Osteoblast (primary cell): ENCODE data around the gene CHTOP. TPM values are rescaled to one million over a fixed set of nuclear protein-coding genes. Genes with fewer than 3 reads are reported as not detected.
A peak's percentile ranks its signal among the peaks of the same experiment; 100 is the strongest.

Experiments used
- DNase-seq: peaks from one replicate; pipeline ENCODE4 v3.0.0; 2011; ENCODE audit warnings: low spot score, mixed read lengths; ENCODE audit not compliant: insufficient read length; ENCODE audit errors: missing footprints
- H2AFZ ChIP-seq: 2 replicates; pipeline ENCODE4 v1.6.0; 2011; ENCODE audit warnings: mild to moderate bottlenecking, low read length
- H3K27ac ChIP-seq: 2 replicates; pipeline ENCODE4 v1.5.1; 2011; ENCODE audit warnings: mild to moderate bottlenecking, low read depth, low read length, moderate library complexity
- H3K27me3 ChIP-seq: 2 replicates; pipeline ENCODE4 v1.6.0; 2012; ENCODE audit warnings: mild to moderate bottlenecking, control low read depth, inconsistent platforms, low read length, moderate library complexity; ENCODE audit not compliant: insufficient read depth
- H3K36me3 ChIP-seq: 2 replicates; pipeline ENCODE4 v1.5.1; 2011; ENCODE audit warnings: mild to moderate bottlenecking, low read length, control low read depth, moderate library complexity; ENCODE audit not compliant: insufficient read depth
- H3K4me1 ChIP-seq: 2 replicates; pipeline ENCODE4 v1.5.1; 2011; ENCODE audit warnings: mild to moderate bottlenecking, low read length, control low read depth, moderate library complexity; ENCODE audit not compliant: insufficient read depth
- H3K4me2 ChIP-seq: 2 replicates; pipeline ENCODE4 v1.6.0; 2011; ENCODE audit warnings: mild to moderate bottlenecking, low read length; ENCODE audit not compliant: insufficient read depth
- H3K4me3 ChIP-seq: fragments of 200-600 bp; sonication (generic); 3 replicates; pipeline ENCODE4 v1.5.1; 2012; ENCODE audit warnings: mild to moderate bottlenecking, low read length, inconsistent platforms; ENCODE audit not compliant: insufficient read depth
- H3K79me2 ChIP-seq: 2 replicates; pipeline ENCODE4 v1.6.0; 2012; ENCODE audit warnings: mild to moderate bottlenecking, low read length, control low read depth, inconsistent platforms; ENCODE audit not compliant: insufficient read depth
- H3K9me3 ChIP-seq: 2 replicates; pipeline ENCODE4 v1.5.1; 2011; ENCODE audit warnings: low read depth, low read length, control low read depth
- H4K20me1 ChIP-seq: 2 replicates; pipeline ENCODE4 v1.6.0; 2012; ENCODE audit warnings: mild to moderate bottlenecking, low read length, control low read depth; ENCODE audit not compliant: insufficient read depth
- total RNA-seq: library from RNA; depleted of rRNA; stranded (reverse); fragments of >200 nt; gene quantifications from 2 replicates; pipeline ENCODE4 v1.2.3, GENCODE V29; 2012
- TF ChIP-seq, protein P1 (sequence below): IDR thresholded peaks from 2 replicates; pipeline ENCODE4 v1.5.1; 2011; ENCODE audit warnings: mild to moderate bottlenecking, low read depth, low read length, moderate library complexity; ENCODE audit errors: extremely low read depth

The CHTOP gene
- total RNA-seq, 1 donor = 40.9 TPM

- Histone ChIP-seq H3K4me2 (peak overlapping the region; percentile 91), H3K36me3 (peaks cover 20% of the 10 kb centered on the region), H3K4me3 (peak overlapping the region; percentile 88), H2AFZ (no peak overlapping the region), H3K4me1 (peaks cover 46% of the 10 kb centered on the region), H3K79me2 (peaks cover 71% of the 10 kb centered on the region), H3K9me3 (no peaks in the 10 kb centered on the region), H3K27me3 (no peaks in the 10 kb centered on the region), H3K27ac (peak overlapping the region; percentile 58), H4K20me1 (peaks cover 24% of the 10 kb centered on the region)
- DNase-seq = peak; percentile 87
- TF ChIP-seq, protein P1, sequence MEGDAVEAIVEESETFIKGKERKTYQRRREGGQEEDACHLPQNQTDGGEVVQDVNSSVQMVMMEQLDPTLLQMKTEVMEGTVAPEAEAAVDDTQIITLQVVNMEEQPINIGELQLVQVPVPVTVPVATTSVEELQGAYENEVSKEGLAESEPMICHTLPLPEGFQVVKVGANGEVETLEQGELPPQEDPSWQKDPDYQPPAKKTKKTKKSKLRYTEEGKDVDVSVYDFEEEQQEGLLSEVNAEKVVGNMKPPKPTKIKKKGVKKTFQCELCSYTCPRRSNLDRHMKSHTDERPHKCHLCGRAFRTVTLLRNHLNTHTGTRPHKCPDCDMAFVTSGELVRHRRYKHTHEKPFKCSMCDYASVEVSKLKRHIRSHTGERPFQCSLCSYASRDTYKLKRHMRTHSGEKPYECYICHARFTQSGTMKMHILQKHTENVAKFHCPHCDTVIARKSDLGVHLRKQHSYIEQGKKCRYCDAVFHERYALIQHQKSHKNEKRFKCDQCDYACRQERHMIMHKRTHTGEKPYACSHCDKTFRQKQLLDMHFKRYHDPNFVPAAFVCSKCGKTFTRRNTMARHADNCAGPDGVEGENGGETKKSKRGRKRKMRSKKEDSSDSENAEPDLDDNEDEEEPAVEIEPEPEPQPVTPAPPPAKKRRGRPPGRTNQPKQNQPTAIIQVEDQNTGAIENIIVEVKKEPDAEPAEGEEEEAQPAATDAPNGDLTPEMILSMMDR = no peak
Measured at GRCh38 chr1:153610811-153611301, 23.0 kb upstream of the CHTOP start.

- H2AFZ ChIP-seq = no peak overlapping the region
- H3K4me1 ChIP-seq = peaks cover 46% of the 10 kb centered on the region
- TF ChIP-seq, protein P1 = no peak
- no peaks in the 10 kb centered on the region for H3K27me3 ChIP-seq
- peaks cover 16% of the 10 kb centered on the region for H3K36me3 ChIP-seq
- DNase-seq = no peak
- peak overlapping the region; percentile 91 for H3K4me2 ChIP-seq
- peaks cover 69% of the 10 kb centered on the region for H3K79me2 ChIP-seq
- peak overlapping the region; percentile 88 for H3K4me3 ChIP-seq
- peaks cover 24% of the 10 kb centered on the region for H4K20me1 ChIP-seq
- no peaks in the 10 kb centered on the region for H3K9me3 ChIP-seq
- peak overlapping the region; percentile 78 for H3K27ac ChIP-seq
Measured at GRCh38 chr1:153611356-153611755, 22.5 kb upstream of the CHTOP start.

DNA sequence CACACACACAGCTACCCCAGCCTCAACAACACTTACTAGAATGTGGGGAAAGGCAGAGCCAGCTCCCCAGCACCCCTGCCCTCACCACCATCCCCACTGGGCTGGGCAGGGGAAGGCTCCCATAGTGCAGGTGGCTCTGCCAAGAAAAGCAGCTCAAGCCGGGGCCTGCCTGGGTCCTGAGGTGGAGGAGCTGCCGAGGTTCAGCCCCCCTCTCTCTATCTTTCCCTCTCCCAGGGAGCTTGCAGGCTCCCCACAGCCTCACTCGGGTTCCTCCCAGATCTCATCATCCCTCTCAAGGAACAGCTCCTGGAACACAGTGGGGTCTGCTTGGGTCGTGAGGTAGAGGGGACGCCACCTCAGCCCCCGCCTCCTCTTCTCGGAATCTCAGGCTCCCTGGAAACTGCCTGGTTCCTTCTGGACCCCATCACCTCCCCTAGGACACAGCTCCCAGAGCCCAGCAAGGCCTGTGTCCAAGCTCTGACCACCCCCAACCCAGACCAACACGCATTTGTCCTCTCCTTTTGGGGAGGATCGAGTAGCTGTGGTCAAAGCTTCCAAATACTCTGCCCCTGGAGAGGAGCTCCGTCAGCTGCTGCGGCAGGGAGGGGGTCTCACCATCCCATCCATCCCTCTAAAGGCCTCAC is 21.6 kb upstream of the CHTOP start:
- Histone ChIP-seq H3K27me3 (no peaks in the 10 kb centered on the region), H3K9me3 (no peaks in the 10 kb centered on the region), H4K20me1 (peaks cover 20% of the 10 kb centered on the region), H3K4me2 (peak overlapping the region; percentile 91), H3K4me1 (peaks cover 46% of the 10 kb centered on the region), H3K4me3 (peak overlapping the region; percentile 88), H2AFZ (peak overlapping the region; percentile 43), H3K79me2 (peaks cover 60% of the 10 kb centered on the region), H3K36me3 (peaks cover 7% of the 10 kb centered on the region), H3K27ac (peak overlapping the region; percentile 78)
- DNase-seq = no peak
- TF ChIP-seq, protein P1 = no peak

DNA sequence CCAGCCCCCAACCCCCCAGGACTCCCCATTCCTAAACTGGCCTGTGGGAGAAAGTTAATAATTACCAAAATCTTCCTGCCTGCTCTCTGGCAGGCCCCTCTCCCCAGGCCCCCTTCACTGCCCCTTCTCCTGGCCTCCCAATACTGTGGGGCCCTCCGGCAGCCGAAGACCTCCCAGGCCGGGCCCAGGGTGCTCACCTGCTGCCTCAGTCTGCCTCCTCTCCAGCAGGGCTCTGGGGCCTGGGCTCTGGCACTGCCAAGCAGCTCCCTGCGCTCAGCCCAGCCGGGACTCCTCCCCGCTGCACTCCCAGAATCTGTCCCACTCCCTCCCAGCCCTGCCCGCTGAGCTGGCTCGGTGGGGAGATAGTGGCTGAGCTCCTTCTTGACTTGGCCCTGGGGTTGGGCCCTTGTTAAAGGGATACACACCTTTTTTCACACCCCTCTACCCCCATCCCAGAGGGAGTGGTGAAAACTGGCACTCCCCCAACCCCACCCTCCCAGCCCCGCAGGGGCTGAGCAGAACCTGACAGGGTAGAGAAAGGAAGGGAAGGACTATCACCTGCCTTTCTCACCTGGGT is 21.0 kb upstream of the CHTOP start, which contains the start of gene S100A16:
Gene S100A16 (minus strand): TSS at position 383 of the 577 bp plus-strand sequence. CDS start 4,986 bp downstream, outside the sequence.
- Histone ChIP-seq H4K20me1 (peaks cover 18% of the 10 kb centered on the region), H3K79me2 (peaks cover 54% of the 10 kb centered on the region), H3K9me3 (no peaks in the 10 kb centered on the region), H3K27me3 (no peaks in the 10 kb centered on the region), H2AFZ (peak within 1 kb of the TSS; percentile 60), H3K4me3 (peak within 1 kb of the TSS; percentile 88), H3K36me3 (peaks cover 2% of the 10 kb centered on the region), H3K4me2 (peak within 1 kb of the TSS; percentile 91), H3K27ac (peak within 1 kb of the TSS; percentile 78), H3K4me1 (peaks cover 46% of the 10 kb centered on the region)
- DNase-seq = peak; percentile 98
- TF ChIP-seq, protein P1 = no peak
